ENCODE data around the gene STAP1. TPM values are rescaled to one million over a fixed set of nuclear protein-coding genes. Genes with fewer than 3 reads are reported as not detected.

Gene STAP1
- total RNA-seq (2014; rRNA removed; shearing (Covaris generic)) (88.4 and 91.1 TPM in 2 replicates), total RNA-seq (2022) (111 and 120 TPM in 2 replicates), Bru-seq, nascent RNA (percentile 94 among the genes with signal in this experiment), BruChase-seq, experiment 1, labeled RNA remaining after a 6-hour chase (percentile 91 among the genes with signal in this experiment), BruChase-seq, experiment 2, labeled RNA remaining after a 2-hour chase (percentile 88 among the genes with signal in this experiment)
- long read RNA-seq, transcript STAP1-201 (9 exons, 1,511 nt) = major isoform, 103 of 134 reads
- long read RNA-seq, partial matches to known transcripts = 5 of 134 reads
- long read RNA-seq, other reads (novel, unspliced or antisense) = 22 of 134 reads

GRCh38 chr4:67558493-67558892 is at the start of gene STAP1:
Gene STAP1, plus strand, starts transcription at chr4:67558727. Its CDS starts 83 bp downstream, at chr4:67558810.
- Histone ChIP-seq H3K36me3 (ENCODE audit: insufficient read depth, low read length) (peaks cover 24% of the 10 kb centered on the region), H3K4me2 (ENCODE audit: low read length) (peak within 1 kb of the TSS; percentile 73), H2AFZ (ENCODE audit: low read length) (peak within 1 kb of the TSS; percentile 64; the same call in 1 of the 2 replicates), H3K27ac (ENCODE audit: low read depth, low read length, poor library complexity, severe bottlenecking) (peak within 1 kb of the TSS; percentile 83), H3K4me3 (ENCODE audit: low read depth, low read length, poor library complexity, severe bottlenecking) (peak within 1 kb of the TSS; percentile 88), H3K79me2 (ENCODE audit: insufficient read depth, low read depth, low read length) (peaks cover 57% of the 10 kb centered on the region), H3K4me1 (ENCODE audit: insufficient read depth, low read length, poor library complexity, severe bottlenecking) (peaks cover 56% of the 10 kb centered on the region), H4K20me1 (ENCODE audit: insufficient read depth, low read length) (no peaks in the 10 kb centered on the region), H3K9me2 (ENCODE audit: insufficient read depth, low read length) (no peaks in the 10 kb centered on the region), H3K9me3 (ENCODE audit: low read length) (no peaks in the 10 kb centered on the region)
- DNase-seq (ENCODE audit: low spot score) = peak; percentile 92
- ChIA-PET CTCF (ENCODE audit: unreplicated experiment) (no interaction called here), POLR2A (interaction anchor here (0.7 to 10.6 kb wide), 9 partner anchors 9 to 176 kb away, joined by 3 to 94 read pairs (median 8); partner anchors contain the start of genes CENPC and UBA6)
- intact Hi-C loops (cut with micrococcal nuclease; ENCODE audit: unreplicated experiment) = loop anchor here (1.0 kb wide), 1 partner anchor 17 kb away; no protein-coding TSS in a partner anchor
- no TSS peak for BruUV-seq (replicated peaks)
- TF ChIP-seq EZH2phosphoT487 (IDR thresholded peaks at IDR 0.05; ENCODE audit: borderline replicate concordance, low read depth, low read length) (no peak), CTCF (conservative IDR thresholded peaks at IDR 0.05; ENCODE audit: low read length) (peak; percentile 46; the same call in 1 of the 2 replicates)

- Histone ChIP-seq H3K9me2 (ENCODE audit: insufficient read depth, low read length) (no peaks in the 10 kb centered on the region), H2AFZ (ENCODE audit: low read length) (no peak overlapping the region), H4K20me1 (ENCODE audit: insufficient read depth, low read length) (no peaks in the 10 kb centered on the region), H3K9me3 (ENCODE audit: low read length) (no peaks in the 10 kb centered on the region), H3K36me3 (ENCODE audit: insufficient read depth, low read length) (peaks cover 93% of the 10 kb centered on the region), H3K4me2 (ENCODE audit: low read length) (no peak overlapping the region), H3K4me3 (ENCODE audit: low read depth, low read length, poor library complexity, severe bottlenecking) (no peak overlapping the region), H3K79me2 (ENCODE audit: insufficient read depth, low read depth, low read length) (peaks cover 13% of the 10 kb centered on the region; the same call in 1 of the 2 replicates), H3K4me1 (ENCODE audit: insufficient read depth, low read length, poor library complexity, severe bottlenecking) (peaks cover 7% of the 10 kb centered on the region), H3K27ac (ENCODE audit: low read depth, low read length, poor library complexity, severe bottlenecking) (no peak overlapping the region)
- no TSS peak for BruUV-seq (replicated peaks)
- ChIA-PET CTCF (ENCODE audit: unreplicated experiment) (no interaction called here), POLR2A (interaction anchor here (0.9 kb wide), 1 partner anchor 22 kb away, joined by 3 read pairs; no protein-coding TSS in a partner anchor)
- no peak for DNase-seq (ENCODE audit: low spot score)
- TF ChIP-seq EZH2phosphoT487 (IDR thresholded peaks at IDR 0.05; ENCODE audit: borderline replicate concordance, low read depth, low read length) (no peak), CTCF (conservative IDR thresholded peaks at IDR 0.05; ENCODE audit: low read length) (no peak)
- intact Hi-C loops (cut with micrococcal nuclease; ENCODE audit: unreplicated experiment) = no loop called here
Observed at GRCh38 chr4:67512501-67512900, 46.0 kb upstream of the STAP1 start.

GRCh38 chr4:67520141-67520540 is 38.4 kb upstream of the STAP1 start:
- no peak overlapping the region for H3K27ac ChIP-seq (ENCODE audit: low read depth, low read length, poor library complexity, severe bottlenecking)
- no peaks in the 10 kb centered on the region for H4K20me1 ChIP-seq (ENCODE audit: insufficient read depth, low read length)
- no peak for DNase-seq (ENCODE audit: low spot score)
- ChIA-PET CTCF (ENCODE audit: unreplicated experiment) (no interaction called here), POLR2A (interaction anchor here (1.1 kb wide), 1 partner anchor 16 kb away, joined by 3 read pairs; no protein-coding TSS in a partner anchor)
- H3K36me3 ChIP-seq (ENCODE audit: insufficient read depth, low read length) = peaks cover 92% of the 10 kb centered on the region
- BruUV-seq (replicated peaks) = no TSS peak
- H3K4me3 ChIP-seq (ENCODE audit: low read depth, low read length, poor library complexity, severe bottlenecking) = no peak overlapping the region
- intact Hi-C loops (cut with micrococcal nuclease; ENCODE audit: unreplicated experiment) = no loop called here
- H3K9me3 ChIP-seq (ENCODE audit: low read length) = no peaks in the 10 kb centered on the region
- H3K4me2 ChIP-seq (ENCODE audit: low read length) = no peak overlapping the region
- H3K4me1 ChIP-seq (ENCODE audit: insufficient read depth, low read length, poor library complexity, severe bottlenecking) = no peaks in the 10 kb centered on the region
- no peak for TF ChIP-seq CTCF (conservative IDR thresholded peaks at IDR 0.05; ENCODE audit: low read length)
- no peak for TF ChIP-seq EZH2phosphoT487 (IDR thresholded peaks at IDR 0.05; ENCODE audit: borderline replicate concordance, low read depth, low read length)
- H3K79me2 ChIP-seq (ENCODE audit: insufficient read depth, low read depth, low read length) = peaks cover 50% of the 10 kb centered on the region
- H3K9me2 ChIP-seq (ENCODE audit: insufficient read depth, low read length) = no peaks in the 10 kb centered on the region
- no peak overlapping the region for H2AFZ ChIP-seq (ENCODE audit: low read length)
